Upper lobe of left lung (tissue), 4 donors: ENCODE measurements around the gene GBP4.

Experiments used
- CTCF ChIP-seq, 6 experiments: fragments of 450-650 bp in 4 of 6; fragments of 200-600 bp in 2 of 6; sonication (generic) in 2 of 6; IDR thresholded peaks; one replicate each; pipeline ENCODE4 v1.5.1; 2016 to 2019; ENCODE audit warnings: antibody characterized with exemption in 6 of 6
- EP300 ChIP-seq, 4 donors: sonication (generic); formaldehyde crosslinking; IDR thresholded peaks; one replicate each; pipeline ENCODE4 v1.5.1; 2017; ENCODE audit warnings: antibody characterized with exemption in 4 of 4, control low read depth in 2 of 4
- POLR2A ChIP-seq, 4 donors: fragments of 450-650 bp; IDR thresholded peaks; one replicate each; pipeline ENCODE4 v1.5.1; 2016 to 2017; ENCODE audit warnings: antibody characterized with exemption in 4 of 4, mild to moderate bottlenecking in 2 of 4
- POLR2AphosphoS5 ChIP-seq, 2 donors: sonication (generic); formaldehyde crosslinking; IDR thresholded peaks; one replicate each; pipeline ENCODE4 v1.5.1; 2017; ENCODE audit warnings: antibody characterized with exemption in 2 of 2

- TF ChIP-seq CTCF (IDR thresholded peaks at IDR 0.05) (no peak), EP300 (IDR thresholded peaks at IDR 0.05) (no peak), POLR2A (IDR thresholded peaks at IDR 0.05) (no peak), POLR2AphosphoS5 (IDR thresholded peaks at IDR 0.05) (no peak)
These were observed 2.5 kb upstream of the GBP4 start for GRCh38 chr1:89201106-89201794.
